Stimulated activated CD8-positive, alpha-beta memory T cell treated with anti-CD3 and anti-CD28 coated beads, Interleukin-4, amount 100 ng/mL, for 48 hours (primary cell): ENCODE measurements around the gene AFDN.

ENCODE experiments used
- DNase-seq: peaks from one replicate; pipeline ENCODE4 v3.0.0-alpha.2; 2020

Gene AFDN

DNA sequence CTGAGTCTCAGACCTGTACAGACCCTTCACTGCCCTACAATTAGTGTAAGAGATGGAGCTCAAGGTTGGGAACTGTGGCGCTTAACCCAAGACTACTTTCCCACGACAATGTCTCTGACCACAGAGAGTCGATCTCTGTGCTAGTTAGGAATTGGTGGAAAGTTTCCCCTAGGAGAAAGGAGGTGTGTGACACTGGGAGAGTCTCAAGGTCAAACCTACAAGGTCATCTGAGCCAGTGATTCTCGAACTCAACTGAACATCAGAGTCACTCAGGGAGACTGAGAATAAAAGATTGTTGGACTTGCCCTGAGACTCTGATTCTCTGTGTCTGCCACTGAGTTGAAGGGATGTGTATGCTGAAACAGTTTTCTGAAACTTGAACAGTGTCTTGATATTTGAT, 9.7 kb upstream of the AFDN start:
- no peak for DNase-seq

DNA sequence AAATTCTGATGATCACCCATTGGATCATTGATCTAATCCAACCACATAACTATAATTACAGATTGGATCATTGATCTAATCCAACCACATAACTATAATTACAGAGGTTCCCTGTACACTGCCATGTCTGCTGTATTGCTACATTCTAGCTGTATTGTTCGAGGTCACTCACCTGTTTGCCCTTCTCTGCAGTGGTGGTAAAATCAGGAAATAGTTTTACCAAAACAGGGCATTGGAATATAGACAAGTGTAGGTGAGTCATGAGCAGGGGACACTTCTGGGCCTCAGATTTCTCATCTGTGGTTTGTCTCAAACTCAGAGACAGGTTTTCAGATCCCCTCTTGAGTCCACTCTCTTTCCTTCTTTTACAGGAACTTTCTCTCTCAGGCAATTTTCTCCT, 9.0 kb upstream of the AFDN start:
- DNase-seq, result no peak

DNA sequence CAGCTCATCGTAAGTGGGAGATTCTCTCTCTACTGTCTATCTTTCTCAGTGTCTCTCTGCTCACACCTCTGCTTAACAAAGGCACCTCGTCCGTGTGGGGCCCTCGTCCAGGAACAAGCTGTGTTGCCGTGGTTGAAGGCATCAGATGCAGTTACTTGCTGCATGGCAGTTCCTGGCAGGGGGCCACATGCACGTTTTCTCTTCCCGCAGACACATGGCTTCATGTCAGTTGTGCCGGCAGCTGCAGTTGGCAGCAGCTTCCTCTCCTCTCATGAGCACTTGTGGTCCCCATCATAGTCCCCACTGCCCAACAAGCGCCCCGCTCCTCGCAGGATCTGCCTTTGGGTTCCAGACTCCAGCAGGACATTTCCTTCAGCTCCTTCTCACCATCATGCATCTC, 7.1 kb upstream of the AFDN start:
- DNase-seq, result no peak

DNA sequence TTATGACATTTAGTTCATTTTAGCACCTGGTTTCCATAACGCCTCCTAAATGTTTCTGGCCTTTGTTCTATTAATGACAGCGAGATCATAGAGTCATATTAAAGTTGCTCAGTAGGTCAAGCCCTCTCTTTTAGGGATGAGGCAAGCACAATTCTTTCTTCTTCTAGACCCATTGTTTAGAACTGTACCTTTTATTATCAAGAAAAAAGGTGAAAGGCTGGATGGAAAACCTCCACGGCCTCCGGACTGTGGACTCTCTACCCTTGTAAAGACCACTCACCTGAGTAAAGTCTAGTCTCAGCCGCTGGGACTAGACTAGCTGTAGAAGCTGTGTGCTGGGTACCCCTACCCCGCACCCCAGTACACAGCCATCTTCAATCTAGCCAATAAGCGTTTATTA, 6.0 kb upstream of the AFDN start:
- DNase-seq, result no peak

DNA sequence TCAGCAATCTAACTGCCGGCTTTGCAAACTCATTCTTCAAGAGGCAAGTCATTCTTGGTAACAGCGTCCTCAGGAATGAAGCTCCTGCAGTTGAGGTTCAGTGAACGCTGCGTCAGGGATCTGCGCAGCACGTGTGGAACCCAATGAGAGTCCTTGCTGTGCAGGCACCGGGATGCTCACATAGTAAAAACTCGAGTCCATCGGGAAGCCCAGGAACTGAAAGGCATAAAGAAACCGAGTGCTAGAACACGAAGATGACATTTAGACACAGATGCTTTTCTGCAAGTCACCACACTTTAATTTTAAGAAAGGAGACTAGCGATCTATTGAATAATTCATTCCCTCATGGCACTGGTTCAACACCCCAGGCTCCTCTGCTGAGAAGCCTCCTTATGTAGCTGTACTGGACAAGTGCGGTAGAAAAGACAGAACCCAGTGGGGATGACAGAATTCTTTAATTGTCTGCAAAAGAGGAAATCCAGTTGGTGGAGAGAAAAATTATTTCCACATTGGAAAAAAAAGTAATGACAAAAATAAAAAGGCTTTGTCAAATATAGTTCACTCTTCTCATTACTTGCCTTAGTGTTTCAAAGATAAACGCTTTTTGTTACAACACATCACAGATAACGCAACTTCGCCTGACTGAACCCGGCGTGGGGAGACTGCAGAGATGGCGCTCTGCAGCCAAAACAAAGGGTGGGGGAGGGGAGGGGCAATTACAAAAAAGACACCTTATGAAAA, 1.9 kb upstream of the AFDN start:
- DNase-seq, result no peak

DNA sequence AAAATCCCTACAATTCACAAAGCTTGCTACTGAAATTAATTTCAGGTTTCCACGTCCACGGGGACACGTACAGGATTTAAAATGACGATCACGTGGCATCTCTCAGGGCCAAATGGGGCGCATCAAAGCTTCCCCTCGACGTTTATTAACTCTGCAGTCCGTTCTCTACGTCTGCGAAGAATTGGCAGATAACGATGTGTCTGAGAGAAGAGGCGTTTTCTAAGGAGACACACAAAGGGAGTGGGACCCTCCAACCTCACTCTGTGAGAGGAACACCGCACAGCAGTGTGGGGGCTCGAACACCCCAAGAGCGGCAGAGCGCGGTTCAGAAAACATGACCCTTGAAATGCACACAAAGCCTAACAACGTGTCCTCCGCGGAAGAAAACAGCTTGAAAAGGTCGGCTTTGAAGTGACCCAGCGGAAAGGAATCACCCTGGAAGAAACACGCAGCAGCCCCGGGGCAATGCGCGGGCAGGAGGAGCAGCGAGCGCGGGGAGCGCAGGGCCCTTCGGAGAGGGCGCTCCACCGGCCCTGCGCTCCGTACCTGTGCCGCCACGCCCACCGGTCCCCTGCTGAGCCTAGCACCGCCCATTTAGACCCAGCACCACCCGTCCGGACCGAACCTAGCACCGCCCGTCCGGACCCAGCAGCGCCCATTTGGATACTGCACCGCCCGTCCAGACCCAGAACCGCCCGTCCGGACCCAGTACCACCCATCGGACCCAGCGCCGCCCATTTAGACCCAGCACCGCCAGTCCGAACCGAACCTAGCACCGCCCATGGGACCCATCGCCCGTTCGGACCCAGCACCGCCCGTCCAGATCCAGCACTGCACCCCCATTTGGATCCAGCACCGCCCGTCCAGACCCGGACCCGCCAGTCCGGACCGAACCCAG, 1.1 kb upstream of the AFDN start:
- DNase-seq, result peak; percentile 45

DNA sequence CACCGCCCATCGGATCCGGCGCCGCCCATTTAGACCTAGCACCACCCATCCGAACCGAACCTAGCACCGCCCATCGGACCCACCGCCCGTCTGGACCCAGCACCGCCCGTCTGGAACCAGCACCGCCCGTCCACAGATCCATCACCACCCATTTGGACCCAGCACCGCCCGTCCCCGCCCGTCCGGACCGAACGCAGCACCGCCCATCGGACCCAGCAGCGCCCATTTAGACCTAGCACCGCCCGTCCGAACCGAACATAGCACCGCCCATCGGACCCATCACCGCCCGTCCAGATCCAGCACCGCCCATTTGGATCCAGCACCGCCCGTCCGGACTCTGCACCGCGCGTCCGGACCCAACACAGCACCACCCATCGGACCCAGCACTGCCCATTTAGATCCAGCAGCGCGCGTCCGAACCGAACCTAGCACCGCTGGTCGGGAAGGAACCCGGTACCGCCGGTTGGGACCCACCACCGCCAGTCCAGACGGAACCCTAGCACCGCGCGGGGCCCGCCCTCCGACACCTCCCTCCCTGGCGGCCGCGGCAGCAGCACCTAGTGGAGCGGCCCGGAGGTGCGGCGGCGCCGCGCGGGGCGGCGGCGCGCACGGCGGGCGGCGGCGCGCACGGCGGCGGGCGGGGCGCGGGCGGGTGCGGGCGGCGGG, 348 bp upstream of the AFDN start:
- DNase-seq, result peak; percentile 72

DNA sequence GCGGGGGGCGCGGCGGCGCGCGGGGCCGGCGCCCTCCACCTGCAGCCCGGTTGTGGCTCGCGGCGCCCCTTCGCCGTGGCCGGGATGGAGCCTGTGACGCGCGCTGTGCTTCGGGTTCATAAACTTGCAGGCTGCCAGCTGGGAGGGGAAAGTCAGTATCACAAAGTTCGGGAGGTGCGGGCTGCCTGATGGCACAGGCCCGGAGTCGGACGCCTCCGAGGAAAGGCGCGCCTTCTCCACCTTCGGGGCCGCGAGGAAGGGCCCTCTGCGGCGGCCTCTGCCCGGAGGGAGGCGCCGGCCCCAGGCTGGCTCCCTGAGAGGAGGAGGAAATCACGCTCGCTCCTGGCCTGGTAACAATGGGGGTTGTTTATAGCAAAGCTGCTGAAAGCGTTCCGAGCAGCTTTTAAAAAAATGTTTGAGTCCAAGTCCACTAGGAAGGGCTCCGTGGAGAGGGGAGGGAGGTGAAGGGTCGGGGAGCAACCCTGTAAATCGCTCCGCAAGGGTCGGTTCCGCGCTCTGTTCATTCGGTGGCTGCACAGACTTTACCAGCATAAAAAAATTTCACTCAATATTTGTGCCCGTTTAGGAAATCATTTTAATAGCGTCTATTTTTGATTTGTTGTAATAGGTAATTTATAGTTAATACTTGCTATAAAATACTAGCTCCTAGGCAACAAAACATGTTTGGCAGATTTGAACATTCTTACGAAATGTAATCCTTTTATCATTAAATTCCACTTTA, 1.0 kb downstream of the AFDN start:
- peak; percentile 44 for DNase-seq

DNA sequence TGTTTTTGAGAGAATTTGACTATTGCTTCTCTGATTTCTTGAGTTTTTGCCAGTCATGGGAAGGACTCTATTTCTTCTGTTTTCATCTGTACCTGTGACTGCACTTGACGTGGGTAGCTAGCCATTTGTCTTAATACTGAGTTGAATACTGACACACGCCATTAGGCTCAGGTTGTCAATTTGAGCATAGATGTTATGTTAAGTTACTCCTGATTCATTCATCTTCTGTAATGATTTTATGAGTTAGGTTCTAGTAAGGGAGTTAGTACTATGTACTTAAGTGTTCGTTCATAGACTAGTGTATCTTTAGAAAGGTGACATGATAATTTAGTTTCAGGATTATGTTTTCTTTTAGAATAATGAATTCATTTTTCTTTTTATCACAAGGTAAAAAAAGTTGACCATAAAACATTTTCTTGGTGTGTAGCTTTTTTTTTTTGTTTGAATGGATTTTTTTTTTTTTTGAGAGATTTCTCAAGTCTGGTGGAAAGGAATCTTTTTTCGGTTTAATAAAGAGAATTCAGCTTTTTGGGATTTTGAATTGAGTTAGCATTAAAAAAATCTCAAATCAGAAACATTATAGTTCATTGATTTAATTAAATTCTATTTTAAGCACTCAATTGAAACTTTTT, 1.7 kb downstream of the AFDN start:
- no peak for DNase-seq

DNA sequence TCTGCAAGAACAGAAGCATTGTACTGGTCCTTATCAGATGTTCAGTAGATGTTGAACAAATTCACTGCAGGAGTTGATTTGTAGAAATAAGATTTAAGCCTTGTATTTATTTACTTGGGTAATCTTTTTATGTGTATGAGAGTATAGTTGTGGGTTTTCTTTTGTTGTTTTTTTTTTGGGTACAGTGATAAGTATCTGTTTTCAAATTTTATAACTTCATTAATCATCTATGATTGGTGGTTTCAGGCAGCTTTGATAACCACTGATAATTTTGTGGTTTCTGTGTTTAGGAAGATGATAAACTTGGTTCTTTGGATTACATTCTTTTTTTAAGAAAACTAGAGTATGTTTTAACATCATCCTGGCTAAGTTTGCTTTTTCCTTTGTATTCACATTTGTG, 2.8 kb downstream of the AFDN start:
- DNase-seq, result no peak

DNA sequence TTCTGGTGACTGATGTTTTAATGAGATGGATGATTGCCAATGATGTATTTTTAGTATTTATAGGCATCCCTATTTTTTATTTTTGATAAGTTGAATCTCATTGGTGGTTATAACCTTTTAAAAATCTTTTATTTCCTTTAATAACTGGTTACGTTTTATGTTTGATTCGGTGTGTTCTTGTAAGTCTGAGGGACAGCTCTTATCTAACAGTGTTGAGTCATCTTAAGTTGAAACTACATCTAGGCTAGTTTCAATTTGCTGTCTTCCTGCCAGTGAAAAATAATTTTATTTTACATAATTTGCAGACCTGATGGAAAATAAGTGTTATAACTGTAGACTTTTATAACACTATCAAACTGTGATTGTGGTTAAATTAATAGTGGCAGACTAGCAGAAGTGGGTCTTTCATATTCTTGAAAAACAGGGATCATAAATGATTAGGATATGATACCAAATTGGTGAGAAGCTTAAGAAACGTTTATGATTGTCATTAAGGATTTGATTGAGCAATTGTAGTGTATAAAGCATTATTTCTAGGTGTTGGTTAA, 4.6 kb downstream of the AFDN start:
- DNase-seq, result no peak

DNA sequence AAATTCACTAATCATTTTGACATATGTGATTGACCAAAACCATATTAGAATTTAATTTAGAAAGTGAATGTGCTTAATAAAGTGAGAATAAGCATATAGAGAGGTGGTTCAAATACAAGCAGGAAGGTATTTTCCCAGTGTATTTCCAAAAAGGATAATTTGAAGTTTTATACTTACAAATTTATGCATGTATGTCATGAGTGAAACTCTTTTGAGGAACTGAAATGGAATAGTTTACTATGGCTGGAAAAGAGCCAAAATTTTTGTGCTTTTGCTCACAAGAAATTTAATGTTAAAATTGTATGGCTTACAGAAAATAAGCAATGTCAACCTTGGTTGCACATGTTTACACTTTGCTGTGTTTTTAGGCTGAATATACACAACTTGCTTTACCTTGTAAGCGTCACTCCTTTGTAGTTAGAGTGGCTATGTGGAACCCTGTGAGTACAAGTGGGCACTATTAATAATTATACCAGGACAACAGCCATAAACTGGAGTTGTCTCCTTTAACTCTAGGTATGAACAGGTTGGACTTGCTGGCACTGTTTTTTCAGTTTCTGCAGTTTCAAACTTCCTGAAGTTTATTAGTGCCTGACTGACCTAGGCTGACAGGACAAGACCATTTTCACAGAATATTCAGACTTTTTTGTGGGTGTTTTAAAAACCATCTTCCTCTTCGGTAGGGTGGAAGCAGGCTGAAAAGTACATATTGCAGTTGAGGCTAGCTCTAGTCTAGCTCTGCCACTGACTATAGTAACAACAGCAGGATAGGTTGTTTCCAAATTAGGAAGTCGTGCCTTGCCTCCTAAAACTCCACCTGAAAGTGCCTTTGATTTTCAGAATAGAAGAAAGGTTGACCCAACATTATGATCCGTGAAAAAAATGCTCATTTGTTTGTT, 6.0 kb downstream of the AFDN start:
- DNase-seq, result no peak

DNA sequence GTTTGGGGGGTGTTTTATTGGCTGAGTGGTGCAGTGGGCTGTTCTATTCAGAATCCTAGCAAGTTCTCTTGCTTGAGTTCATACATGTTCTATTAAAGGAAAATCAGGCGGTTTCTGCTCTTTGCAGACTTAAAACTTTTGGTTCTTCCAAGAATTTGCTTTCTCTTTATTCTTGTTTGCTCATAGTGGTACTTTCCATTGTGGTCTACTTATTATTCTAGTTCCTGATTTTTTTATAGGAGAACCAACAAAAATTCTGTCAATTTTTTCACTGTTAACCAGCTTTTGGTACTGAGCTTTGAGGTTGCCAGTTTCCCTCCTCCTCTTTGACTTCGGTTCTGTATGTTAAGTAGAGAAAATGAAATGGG, 6.7 kb downstream of the AFDN start:
- DNase-seq, result no peak

DNA sequence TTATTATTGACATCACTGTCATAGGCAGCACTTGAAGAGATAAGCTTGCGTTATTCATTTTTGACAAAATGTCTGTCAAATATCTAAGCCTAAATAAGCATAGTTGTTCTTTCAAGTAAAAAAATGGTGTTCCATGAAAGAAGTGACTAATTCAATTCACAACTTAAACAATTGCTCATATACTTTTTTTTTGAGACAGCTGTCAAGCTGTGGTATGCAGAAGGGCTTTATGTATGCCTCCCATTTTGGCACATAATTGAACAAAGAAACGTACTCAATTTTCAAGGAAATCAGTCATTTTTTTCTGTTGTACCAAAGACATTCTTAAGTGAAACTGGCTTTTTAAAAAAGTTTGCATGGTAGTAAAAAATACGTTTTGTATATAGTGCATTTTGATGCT, 8.5 kb downstream of the AFDN start:
- no peak for DNase-seq

DNA sequence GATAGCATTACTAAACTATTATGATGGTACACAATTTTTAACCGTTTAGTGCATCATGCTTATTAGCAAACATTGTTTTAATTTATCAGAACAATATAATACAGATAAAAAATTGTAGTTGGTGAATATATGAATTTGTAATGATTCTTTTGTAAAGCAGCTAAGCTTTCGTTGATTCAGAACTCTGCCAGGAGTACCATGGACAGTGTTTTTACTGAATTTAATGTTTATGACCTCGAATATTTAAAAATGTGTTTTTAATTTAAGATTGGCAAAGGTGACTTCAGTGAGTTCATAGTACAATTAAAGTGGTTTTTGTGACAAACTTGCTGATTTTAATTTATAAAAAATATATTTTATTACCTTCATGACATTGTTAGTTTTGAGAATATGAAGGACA, 10.0 kb downstream of the AFDN start:
- no peak for DNase-seq

DNA sequence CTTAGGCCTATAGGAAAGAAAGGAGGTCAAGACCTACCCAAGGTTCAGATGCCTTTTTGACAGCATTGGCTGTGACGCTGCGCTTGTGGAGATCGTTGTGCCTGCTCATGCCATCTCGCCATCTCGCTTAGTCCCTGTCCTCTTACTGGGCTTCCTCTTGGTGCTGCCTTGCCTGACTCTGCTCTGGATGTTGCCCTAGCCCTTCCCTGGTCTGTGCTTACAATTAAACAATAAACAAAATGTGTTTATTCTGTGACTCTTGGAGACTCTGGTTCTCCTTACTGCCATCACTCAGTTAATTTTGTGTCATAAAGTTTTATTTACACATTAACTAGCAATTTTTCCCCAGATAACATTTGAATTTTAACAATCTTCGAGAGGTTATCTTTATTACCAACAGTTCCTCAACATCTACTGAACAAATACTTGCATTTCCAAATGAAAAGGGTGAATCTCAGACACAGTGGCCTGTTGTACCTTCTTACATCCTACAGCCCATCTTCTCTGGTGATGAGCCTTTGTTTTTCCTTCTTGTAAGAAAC, 11.6 kb downstream of the AFDN start:
- no peak for DNase-seq

DNA sequence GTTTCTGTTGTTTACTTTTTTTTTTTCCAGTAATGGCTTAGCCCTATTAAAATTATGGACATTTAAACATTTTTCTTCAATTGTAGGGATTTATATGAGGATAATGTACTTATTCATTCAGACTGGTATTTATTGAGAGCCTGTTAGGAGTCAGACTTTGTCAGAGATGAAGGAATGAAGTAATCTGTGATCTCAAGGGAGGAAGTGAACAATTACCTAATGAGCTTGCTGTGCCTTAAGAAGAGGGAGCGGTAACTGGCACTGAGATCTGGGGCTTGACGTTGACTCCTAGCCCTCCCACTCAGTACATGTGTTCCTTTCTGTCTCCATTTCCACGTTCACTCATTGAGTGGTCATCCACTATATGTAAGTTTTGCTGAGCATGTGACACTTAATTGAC, 12.6 kb downstream of the AFDN start:
- DNase-seq, result no peak

DNA sequence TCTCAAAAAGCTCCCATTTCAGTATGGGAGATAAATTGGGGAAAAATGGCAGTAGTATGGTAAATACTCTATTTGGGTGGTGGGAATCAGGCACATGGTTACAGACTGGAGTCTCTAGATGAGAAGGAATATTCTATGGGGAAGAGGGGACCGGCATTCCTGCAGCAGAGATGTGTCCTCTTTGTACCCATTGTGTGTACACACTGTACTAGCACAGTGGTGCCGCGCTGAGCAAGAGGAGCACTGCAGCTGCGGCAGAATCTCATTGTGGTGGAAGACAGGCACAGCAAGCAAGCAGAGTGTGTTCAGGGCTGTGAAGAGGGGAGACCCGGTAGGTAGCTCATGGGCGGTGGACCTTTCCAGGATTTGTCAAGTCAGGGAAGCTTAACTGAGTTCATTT, 13.0 kb downstream of the AFDN start:
- DNase-seq, result no peak

DNA sequence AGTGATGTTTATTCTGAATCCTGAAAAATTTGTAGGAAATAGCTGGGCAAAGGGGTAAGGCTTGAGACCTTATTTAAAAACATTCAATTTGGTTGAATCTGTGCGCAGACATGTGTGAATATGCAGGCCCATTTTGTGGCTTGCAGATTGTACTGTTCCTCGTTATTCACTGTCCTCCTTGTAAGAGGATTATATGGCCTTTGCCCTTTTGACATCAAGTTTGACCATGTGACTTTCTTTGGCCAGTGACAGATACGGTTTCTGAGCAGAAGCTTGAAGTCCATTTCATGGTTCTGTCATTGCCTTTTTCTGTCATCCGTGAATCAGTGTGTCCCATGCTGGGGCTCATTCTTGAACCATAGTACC, 13.4 kb downstream of the AFDN start:
- no peak for DNase-seq

DNA sequence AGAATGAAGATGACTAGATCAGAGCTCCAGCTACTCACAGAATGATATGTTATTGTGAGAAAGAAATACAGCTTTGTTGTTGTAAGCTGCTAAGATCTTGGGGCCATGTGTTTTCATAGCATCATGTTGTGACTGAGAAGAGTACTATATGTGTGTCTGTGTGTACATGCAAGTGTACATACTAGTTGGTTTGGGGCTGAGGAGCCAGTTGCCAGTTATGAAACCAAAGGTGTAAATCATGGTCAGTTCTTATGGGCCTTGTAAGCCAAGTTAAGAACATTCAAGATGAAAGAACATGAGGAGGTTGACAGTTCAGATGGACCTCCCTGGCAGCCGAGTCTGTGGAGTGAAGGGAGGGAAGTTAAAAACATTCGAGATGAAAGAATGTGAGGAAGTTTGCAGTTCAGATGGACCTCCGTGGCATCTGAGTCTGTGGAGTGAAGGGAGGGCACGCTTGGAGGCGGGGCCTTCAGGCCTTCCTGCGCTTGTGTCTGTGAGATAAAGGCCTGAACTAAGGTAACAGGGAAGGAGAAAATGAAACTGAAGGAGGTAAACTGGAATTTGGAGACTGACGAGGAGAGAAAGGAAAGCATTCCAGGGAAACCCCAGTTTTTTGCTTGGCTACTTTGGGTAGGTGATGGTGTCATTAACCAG, 13.9 kb downstream of the AFDN start:
- no peak for DNase-seq

DNA sequence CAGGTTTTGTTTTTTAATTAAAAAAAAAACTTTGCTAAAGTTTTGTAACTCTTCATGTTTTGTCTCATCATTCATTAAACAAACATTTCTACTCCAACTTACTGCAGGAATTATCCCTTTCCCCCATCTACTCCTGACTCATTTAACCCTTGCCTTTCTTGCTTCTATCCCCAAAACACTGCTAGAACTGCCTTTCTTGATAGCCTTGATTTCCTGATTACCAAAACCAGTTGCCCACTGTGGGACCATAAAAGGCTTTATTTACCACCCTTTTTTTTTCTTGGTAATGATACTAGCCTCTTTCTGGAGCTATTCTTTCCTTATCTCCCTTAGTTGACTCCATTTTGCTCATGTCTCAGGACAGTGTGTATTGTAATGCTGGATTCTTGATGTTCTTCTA, 15.3 kb downstream of the AFDN start:
- no peak for DNase-seq
